GM12873 (cell line): ENCODE data around the gene WNT7B.

ENCODE experiments used
- CTCF ChIP-seq: IDR thresholded peaks from 2 replicates; pipeline ENCODE4 v1.5.1; 2012; ENCODE audit warnings: low read depth, mild to moderate bottlenecking, moderate library complexity, low read length, control low read depth; ENCODE audit not compliant: insufficient read depth; ENCODE audit errors: missing control alignments

The WNT7B gene

GRCh38 chr22:45889539-45890350 lies 87.2 kb downstream of the WNT7B start:
- TF ChIP-seq CTCF = no peak

- TF ChIP-seq CTCF = no peak
Measured at GRCh38 chr22:45889093-45889538, 87.8 kb downstream of the WNT7B start.

GRCh38 chr22:45888221-45889092 lies 88.5 kb downstream of the WNT7B start:
- TF ChIP-seq CTCF = no peak

- TF ChIP-seq CTCF = no peak
Measured at GRCh38 chr22:45887202-45888131, 89.5 kb downstream of the WNT7B start.

GRCh38 chr22:45886540-45886939 lies 90.4 kb downstream of the WNT7B start:
- TF ChIP-seq CTCF = no peak

- TF ChIP-seq CTCF = no peak
Measured at GRCh38 chr22:45885941-45886395, 91.0 kb downstream of the WNT7B start.
